ENCODE results near the gene ENKUR.
"Not testable (repeated sequence)": the region's sequence is repeated elsewhere in the genome, so short reads cannot be mapped to it uniquely, and the experiment has no call there.

The ENKUR gene

DNA sequence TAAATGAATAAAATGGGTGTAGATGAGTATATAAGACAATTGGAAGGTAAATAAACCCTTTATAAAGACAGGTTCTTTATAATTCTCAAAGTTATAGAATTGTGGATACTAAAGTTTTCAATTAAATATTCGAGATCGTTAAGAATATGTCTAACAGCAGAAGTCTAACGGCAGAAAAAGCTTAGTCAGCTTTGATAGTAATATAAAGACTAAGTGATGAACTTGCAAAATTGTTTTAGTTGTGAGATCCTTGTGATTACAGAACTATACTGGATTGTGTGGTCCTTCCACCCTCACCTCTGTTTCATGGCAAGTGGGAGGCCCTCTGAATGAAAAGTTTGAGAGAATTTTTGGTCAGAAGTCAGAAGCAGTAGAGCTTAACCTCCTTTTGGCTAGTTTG is 2.7 kb upstream of the ENKUR start:
- DNase-seq = no peak

DNA sequence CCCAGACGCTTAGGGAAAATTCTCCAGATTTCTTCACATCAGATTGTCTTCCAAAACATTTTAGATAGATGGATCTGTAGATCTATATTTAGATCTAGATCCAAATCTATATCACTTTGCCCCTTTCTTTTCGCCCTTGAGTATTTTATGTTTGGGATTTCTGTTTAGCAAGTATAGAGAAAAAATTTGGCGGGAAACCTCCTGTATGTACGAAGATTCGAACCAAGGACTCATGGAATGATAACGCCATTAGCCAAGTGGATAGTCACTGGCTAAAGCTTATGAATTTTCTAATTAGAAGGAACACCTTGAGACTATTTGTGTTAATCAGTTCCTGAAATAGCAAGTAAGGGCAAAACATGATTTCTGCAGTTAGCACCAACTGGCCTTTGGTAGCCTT is 1.7 kb upstream of the ENKUR start:
- peak; percentile 26 for DNase-seq

DNA sequence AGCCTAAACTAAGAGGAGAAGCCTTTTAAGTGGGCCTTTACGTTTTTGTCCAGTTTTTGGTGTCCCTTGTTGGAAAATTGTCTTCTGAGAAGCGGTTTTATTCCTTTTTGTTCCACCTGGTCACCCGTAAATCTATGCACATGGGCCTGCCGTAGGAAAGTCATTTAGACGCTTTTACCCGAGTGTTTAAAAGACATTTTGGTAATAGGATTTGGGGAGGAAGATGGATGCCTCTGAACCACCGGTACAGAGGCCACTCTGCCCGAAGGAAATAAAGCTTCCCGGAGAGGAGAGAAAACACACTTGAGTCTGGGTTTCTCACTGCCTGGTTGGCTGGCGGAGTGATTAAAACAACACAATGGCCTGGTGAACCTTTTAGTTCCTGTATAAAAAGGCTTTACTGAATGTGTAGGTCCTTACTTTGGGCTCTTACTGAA is 1.2 kb upstream of the ENKUR start:
- DNase-seq = no peak

DNA sequence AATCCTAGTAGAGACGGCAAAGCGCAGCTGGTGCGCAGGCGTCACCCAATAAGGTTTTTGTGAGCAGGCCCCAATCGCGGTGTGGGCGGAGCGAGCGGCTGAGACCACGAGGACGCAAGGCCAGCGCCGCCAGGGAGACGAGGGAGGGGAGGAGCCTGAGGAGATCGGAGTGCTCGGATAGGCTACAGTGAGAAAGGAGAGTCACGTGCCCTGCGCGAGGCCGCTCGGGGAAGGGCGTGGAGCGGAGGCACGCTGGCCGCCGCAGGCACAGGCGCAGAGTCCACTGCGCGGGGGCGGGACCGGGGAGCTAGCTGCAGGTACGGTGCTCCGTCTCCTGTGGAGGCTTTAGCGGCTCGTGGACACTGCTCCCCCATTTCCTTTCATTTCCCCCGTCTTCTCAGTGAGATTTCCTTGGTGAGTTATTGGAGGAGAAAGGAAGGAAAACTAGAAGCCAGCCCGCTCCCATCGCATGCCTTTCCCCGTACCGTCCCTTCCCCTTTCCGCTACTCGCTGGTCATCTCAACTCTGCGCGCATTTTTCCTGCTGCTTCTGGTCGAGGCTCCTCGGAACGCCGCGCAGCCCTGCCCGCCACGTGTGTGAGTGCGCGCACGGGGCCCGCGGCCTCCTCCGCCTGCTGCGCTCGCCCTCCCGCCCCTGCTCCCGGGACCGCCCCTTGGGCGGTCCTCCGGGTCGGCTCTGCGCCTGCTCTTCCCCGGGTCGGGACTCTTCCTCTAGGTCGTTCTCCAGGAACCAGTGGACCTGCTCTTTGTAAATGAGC is 607 bp upstream of the ENKUR start, which contains the start of gene THNSL1:
TSS of gene THNSL1 (plus strand) at position 237 of the 778 bp plus-strand sequence. CDS start 6,612 bp downstream, outside the sequence.
- peak; percentile 99 for DNase-seq

DNA sequence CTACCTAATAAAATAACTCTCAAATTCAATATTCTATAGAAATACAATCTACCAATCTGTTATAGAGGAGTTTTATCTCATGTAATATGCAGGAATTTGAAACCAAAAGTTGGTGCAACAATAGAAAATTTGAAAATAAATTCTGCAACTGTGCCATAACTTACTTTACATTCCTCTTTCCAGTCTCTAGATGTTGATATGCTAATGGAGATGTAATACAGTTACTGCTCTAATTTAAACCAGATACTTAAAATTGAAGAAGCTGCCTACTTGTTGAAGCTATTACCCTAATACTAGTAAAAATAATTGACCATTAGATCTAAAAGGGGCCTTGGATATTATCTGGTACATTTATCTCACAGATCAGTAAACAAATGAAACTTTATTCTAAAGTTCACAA is 1.4 kb downstream of the ENKUR start:
- DNase-seq = no peak

DNA sequence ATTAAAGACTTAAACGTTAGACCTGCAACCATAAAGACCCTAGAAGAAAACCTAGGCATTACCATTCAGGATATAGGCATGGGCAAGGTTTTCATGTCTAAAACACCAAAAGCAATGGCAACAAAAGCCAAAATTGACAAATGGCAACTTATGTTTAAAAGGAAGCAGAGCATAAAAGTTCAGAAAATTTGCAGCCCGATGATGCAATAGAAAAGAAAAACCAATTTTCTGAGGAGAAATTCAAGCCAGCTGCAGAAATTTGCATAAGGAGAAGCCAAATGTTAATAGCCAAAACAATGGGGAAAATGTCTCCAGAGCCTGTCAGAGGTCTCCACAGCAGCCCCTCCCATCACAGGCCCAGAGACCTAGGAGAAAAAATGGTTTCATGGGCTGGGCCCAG is 4.4 kb downstream of the ENKUR start:
- not testable (repeated sequence) for DNase-seq

DNA sequence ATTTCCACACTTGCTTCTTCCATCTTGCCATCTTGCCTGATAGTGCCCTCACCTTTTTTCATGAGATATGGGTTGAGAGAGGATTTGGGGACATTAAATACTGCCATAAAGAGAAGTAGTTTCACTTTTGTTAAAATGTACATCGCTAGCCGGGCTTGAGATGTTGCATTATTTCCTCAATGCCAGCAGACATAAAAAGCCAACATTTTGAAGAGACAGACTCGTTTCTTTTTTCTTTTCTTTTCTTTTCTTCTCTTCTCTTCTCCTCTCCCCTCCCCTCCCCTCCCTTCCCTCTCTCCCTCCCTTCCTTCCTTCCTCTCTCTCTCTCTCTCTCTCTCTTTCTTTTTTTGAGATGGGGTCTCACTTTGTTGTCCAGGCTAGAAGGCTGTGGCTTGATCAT is 17.9 kb downstream of the ENKUR start:
- DNase-seq = no peak

DNA sequence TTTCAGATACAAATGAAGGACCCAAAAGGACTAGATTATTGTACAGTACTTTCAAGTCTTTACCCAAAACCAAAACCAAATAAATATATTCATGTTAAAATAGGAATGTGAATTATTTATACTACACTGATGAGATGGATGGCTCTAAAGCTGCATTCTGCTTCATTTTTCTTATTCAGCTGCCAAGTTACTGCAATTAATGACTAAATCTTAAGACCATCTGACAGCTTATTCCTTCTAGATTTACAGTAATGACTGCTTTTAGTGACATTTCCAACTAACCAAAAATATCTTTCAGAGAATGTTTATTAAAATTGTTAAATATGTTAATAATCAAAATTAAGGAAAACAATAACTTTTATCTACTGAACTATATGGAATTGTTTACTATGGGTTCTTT is 20.9 kb downstream of the ENKUR start:
- no peak for DNase-seq

DNA sequence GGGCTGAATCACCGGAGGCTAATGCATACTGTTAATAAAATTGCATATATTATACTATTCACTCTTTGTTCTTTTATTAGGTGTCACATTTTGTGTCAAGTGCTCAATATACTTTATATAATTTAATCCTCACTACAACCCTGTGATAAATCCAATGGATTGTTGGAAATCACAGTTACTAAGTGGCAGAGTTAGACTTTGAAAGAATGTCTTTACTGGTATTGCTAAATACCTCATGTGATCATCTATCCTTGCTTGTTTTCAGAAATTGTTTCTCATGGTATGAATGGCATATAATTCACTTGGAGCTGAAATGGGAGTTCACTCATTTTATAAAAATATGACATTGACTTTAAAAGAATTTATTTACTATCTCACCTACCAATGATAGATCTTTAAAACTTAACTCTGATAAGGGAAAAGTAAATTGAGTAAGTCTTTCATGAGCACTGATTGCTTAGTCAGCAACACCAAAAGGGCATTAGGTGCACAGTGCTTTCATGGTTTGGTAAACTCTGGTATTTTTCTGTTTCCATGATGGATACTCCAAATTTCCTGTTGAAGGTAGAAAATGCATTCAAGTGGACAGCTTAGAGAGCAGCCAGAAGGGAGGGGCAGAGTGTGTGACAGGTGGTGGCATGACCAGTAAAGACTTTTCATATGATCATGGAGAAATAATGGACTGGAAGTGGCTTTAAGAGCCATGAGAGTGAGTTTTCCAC is 22.6 kb downstream of the ENKUR start:
- no peak for DNase-seq

DNA sequence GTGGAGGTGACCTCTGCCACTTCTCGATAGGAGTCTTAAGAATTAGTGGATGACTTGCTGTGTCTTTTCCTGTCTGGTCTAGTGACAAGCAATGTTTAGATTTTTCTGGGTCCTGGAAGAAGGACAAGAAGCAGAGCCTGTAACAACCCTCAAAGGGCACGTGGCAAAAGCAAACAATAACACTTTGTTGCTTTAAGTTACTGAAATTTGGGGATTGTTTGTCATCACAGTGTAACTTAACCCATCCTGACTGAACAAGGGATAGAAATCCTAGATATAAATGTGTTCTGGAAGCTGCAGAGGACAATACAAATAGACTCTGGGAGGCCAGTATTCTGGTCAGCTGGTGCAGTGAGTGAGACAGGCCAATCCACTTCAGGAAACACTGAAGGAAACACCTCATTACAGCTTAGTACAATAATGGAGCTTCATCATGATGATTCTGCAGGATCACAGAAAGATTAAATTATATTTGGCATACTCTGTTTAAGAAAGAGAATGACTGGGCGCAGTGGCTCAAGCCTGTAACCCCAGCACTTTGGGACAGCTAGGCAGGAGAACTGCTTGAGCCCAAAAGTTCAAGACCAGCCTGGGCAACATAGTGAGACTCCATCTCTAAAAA is 23.3 kb downstream of the ENKUR start:
- peak; percentile 3 for DNase-seq

DNA sequence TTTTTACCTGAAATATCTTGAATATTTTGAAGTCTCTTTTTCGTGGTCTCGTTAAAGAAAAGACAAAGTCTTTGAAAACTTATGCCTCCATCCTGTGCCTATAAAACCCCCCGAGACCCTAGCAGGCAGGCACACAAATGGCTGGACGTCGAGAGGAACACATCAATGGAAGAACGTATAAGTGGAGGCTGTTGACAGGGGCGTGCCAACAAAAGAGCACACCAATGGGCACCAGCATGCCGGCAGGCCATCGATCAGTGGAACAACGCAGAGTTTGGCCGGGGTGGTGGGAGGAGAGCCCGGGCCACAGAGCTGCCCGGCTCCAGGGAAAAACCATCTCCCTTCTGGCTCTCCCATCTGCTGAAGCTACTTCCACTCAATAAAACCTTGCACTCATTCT is 24.7 kb downstream of the ENKUR start:
- no peak for DNase-seq

DNA sequence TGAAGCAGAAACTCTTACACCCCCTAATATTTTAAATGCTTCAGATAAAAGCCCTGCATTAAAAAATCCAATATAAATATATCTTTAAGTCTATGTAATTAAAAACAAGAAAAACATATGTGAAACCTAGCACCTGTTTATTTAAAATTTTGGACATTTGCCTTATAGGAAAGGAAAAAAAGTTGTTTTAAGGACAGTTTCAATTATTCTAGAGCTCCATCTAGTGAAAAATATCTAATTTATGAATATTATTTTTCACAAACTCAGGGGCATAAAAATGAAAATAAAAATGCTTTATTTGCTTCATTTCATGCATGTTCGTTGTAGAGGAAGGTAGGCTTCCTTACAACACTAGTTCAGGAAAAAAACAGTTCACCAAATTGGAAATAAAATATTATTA is 26.1 kb downstream of the ENKUR start:
- peak; percentile 40 for DNase-seq

DNA sequence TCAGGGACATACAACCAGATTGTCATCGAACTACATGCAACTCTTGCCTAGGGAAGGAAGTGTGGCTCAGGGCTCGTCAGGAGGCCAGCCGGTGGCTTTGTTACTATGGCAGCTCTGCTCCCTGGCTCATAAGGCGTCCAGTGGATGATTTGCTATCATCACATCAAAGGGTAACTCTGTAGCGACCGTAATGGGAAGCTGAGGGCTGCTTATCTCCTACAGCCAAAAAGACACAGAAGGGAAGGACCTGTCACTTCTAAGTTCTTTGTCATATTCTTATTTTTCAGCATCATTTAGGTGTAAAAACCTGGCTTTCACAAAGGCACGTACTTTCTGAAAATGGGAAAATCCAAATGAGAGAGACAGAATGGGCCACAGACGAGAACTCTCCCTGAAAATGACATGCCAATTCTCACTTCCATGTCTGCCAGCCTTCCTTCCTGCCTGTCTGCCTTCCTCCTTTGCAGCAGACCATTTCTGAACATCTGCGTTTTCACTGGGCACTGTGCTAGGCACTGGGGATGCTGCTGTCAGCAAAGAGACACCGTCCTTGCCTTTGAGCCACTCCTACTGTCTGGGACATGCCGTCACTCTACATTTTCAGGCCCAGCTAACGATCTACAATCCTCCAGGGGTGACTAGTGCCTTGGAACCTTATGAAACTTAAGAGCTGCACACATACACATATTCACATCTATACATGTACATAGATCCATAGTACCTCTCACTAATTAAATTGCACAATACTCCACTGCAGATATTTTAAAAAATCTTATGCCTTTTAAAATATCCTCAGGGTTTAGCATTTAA is 26.9 kb downstream of the ENKUR start:
- peak; percentile 90 for DNase-seq

DNA sequence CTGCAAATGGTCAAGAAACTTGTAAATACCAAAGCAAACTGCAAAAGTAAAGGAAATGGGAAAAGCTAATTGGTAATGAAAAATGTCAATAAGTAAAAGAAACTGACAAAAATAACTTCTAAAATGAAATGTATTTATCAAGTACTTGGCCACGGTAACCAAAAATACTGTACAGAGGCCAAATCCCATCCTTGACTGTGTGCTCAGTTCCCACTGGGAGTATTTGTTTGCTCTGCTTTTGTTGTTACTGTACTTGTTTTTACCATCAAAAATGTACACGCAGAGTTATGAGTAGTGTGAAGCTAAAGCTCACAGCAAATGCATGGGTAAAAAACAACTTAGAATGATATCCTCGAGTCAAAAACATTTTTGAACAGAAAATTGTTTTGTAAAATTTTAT is 31.1 kb downstream of the ENKUR start:
- DNase-seq = no peak

DNA sequence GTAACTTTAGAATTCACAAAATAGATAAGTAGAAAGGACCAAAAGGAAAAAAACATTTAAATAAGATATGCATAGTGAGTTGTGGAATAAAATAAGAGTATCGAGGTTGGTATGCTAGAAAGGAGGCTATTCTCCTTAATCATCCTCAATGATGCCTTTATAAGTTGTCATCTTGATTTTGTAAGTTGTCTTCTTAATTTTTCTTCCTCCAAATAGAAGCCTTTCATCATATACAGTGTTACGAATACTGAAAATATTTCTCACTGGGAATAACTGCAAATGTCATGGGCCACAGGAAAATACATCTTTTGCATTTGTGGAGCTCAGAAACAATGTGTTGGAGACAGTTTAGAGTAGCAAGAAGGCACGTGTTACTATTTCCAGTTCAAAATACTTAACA is 32.0 kb downstream of the ENKUR start:
- DNase-seq = no peak

DNA sequence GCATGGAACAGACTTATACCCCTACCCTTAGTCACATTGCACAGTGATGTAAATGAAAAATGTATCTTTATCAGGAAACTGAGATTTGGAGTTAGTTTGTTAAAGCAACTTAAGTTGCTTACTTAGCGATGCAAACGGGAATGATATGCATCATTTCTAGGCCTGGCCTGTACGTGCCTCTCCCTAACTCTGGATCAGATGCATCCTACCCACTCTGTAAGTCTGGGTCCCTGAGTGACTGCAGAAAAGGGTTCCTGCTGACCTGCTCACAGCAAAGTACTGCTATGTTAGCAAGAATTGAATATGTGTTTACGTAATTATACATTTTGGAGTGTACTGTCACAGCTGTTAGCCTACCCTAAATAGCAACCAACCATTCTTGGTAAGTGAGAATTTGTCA is 32.8 kb downstream of the ENKUR start:
- no peak for DNase-seq

DNA sequence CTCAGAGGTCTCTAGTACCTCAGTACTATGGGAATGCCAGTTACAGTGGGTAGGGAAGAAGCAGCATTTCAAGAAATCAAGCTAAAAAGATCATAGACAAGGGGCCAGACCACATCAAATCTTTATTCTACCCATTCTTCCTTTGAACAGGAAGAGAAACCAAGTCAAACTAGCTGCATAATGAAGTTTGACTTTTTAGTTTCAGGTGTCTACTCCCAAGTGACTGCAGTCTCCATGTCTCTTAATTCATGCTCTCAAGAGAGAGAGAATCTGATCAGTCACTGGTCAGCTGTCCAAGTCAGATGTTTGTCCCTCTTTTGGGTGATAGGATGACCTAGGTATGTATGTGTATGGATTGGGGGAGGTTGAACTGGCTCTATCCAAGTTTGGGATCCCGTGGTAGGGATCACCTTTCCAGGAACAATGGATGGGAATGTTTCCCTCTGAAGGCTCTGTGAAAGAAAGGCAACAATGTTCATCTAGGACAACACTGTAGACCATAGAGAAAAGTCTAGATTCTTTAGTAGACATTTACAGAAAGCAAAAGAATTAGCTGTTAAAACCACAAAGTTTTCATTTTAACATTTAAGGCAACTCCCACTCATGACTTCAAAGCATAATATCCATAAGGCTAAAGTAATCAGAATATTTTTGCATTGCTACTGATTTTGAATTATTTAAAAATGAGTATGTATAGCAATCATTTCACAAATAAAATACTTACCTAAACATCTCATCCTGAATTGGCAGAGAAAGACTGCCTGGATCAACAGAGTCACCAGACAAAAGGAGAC is 33.4 kb downstream of the ENKUR start:
- DNase-seq = no peak

DNA sequence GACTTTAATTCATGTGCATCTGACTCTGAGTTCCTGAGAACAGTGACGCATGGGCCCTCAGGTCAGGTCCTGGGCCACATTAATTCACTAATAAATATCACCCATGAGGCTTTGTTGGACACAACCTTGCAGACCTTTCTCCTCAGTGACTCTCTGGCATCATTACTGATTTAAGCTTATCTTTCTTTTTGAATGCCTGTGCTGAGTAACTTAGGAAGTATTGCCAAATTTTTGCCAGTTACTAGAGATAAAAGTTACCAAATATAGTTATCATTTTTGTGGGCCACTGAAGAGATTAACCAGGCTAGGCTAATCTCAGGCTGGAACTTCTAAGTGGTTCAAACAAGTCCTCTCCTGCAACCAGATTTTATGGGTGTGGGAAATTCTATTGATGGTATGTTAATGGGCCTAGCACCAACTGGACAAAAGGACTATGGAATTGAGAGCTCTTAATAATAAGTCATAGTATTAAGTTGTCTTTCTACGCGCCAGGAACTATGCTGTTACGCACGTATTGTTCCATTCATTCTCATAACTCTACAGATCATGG is 34.7 kb downstream of the ENKUR start:
- peak; percentile 24 for DNase-seq

DNA sequence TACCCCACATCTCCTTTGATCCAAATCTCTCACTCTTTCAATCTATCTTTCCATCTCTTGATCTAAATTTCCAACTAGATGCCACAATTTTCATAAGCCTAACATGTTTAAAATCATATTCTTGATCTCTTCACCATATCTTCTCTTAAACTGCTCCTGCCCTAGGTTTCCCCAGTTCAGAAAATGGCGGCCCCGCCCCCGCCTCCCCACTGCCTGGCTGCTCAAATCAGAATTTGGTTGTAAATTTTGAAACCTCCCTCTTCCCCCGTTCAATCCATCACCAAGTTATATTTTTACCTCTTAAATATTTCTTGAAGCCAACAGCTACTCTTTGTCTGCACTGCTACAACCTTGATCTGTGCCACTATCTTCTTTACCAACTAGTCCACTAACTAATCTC is 36.3 kb downstream of the ENKUR start:
- DNase-seq = no peak

DNA sequence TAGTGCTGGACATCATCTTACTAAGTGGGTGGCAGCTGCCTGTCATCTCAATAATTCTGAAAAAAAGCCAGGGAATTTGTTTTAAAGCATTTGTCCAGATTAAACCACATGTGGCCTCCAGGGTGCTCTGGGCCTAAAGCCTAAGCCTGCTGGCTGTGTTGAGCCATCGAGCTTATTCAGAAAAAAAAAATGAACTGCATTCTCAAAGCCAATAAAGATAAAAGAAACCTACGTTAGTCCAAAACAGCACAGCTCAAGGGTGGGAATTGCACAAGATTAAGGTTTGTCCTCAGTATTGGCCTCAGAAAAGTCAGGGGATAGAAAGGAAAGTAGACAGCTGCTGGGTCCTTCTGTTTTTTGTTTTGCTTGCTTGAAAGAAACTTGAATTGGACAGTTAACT is 41.0 kb downstream of the ENKUR start:
- DNase-seq = no peak

DNA sequence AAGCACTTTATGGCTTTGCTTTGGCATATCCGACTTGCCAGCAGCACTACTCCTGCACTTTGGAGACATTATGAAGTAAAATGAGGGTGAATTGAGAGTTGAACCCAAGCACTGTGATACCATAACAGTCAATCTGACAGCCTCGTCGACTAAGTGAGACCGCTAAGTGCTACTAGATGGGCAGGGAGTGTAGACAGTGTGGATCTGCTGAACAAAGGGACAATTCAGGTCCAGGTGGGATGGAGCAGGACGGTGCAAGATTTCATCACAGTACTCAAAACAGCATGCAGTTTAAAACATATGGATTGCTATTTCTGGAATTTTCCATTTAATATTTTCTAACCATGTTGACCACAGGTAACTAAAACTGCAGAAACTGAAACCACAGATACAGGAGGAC is 42.8 kb downstream of the ENKUR start:
- DNase-seq = no peak

DNA sequence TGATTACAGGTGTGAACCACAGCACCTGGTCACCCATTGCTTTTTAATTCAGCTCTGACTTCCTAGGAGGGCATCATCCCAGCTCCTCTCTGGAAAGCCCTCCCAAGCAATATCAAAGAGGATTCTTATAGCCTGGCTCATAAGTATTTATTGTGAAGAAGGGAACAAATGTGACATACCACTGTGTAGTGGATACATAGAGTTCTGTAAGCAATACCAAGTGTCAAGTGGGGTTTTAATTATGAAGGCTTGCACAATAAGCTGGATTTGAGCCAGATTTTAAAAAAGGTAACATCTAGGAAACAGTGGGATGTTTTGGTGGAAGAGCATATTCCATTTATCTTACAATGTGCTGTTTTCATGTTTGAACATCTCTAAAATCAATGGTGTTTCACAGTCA is 44.6 kb downstream of the ENKUR start:
- DNase-seq = no peak

Measured in hematopoietic multipotent progenitor cell treated with erythropoietin and hydrocortisone succinate and interleukin-3 and kit ligand, for 4 days (in vitro differentiated cells).